SK-N-MC (cell line): ENCODE data around the gene FRMD3.

Experiments used
- EZH2 ChIP-seq: fragments of 200-600 bp; sonication (generic); IDR thresholded peaks from one replicate; pipeline ENCODE4 v1.6.1; 2017; ENCODE audit warnings: antibody characterized with exemption
- FOXP2 ChIP-seq: optimal IDR thresholded peaks from 2 replicates; pipeline ENCODE3; 2011; ENCODE audit warnings: mild to moderate bottlenecking, moderate library complexity; ENCODE audit not compliant: insufficient read depth; ENCODE audit errors: extremely low read length, control extremely low read depth

DNA sequence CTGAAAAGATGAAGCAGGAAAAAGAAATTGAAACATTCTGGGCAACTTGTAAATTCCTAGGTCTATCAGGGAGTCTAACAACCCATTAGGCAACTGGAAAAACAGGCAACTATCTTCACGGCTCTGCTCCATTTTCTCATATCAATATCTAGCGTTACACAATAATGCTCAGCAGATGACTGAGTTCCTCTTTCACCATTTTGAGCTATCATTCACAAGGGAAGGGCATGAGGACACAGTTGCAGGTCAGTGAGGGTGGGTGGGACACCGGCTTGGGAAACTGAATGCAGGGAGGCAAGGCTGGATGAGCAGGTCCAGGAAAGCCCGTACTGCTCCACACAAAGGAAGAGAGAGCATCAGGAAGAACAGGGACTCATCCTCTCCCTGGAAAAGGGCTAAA, 67.0 kb downstream of the FRMD3 start:
- TF ChIP-seq FOXP2 (no peak), EZH2 (no peak)
